Neural cell (in vitro differentiated cells): Measurements from ENCODE around the gene CLEC16A.

ENCODE experiments used
- CTCF ChIP-seq: fragments of 450-650 bp; IDR thresholded peaks from 2 replicates; pipeline ENCODE4 v1.5.1; 2014; ENCODE audit warnings: antibody characterized with exemption, mild to moderate bottlenecking, moderate library complexity; ENCODE audit not compliant: poor library complexity, severe bottlenecking
- EP300 ChIP-seq: fragments of 450-650 bp; conservative IDR thresholded peaks from 2 replicates; pipeline ENCODE4 v1.6.1; 2014; ENCODE audit warnings: antibody characterized with exemption, mild to moderate bottlenecking, moderate library complexity; ENCODE audit not compliant: poor library complexity, severe bottlenecking
- EZH2 ChIP-seq: fragments of 200-600, 300-800 bp; shearing (Covaris generic), sonication (generic); IDR thresholded peaks from 2 replicates; pipeline ENCODE4 v1.6.1; 2014; ENCODE audit warnings: antibody characterized with exemption, low read length, borderline replicate concordance, mild to moderate bottlenecking; ENCODE audit not compliant: insufficient read depth, poor library complexity, severe bottlenecking
- MXI1 ChIP-seq: fragments of 450-650 bp; conservative IDR thresholded peaks from 2 replicates; pipeline ENCODE4 v1.6.1; 2014; ENCODE audit warnings: antibody characterized with exemption, mild to moderate bottlenecking; ENCODE audit not compliant: poor library complexity, severe bottlenecking
- POLR2AphosphoS5 ChIP-seq: IDR thresholded peaks from 2 replicates; pipeline ENCODE4 v1.6.1; 2012
- RAD21 ChIP-seq: fragments of 450-650 bp; conservative IDR thresholded peaks from 2 replicates; pipeline ENCODE4 v1.6.1; 2014; ENCODE audit warnings: antibody characterized with exemption, mild to moderate bottlenecking, moderate library complexity
- REST ChIP-seq: IDR thresholded peaks from 2 replicates; pipeline ENCODE4 v1.6.1; 2012; ENCODE audit warnings: borderline replicate concordance
- SMC3 ChIP-seq: fragments of 450-650 bp; conservative IDR thresholded peaks from 2 replicates; pipeline ENCODE4 v1.6.1; 2014; ENCODE audit warnings: antibody characterized with exemption, mild to moderate bottlenecking, moderate library complexity; ENCODE audit not compliant: poor library complexity
- TAF1 ChIP-seq: IDR thresholded peaks from 2 replicates; pipeline ENCODE4 v1.6.1; 2012; ENCODE audit warnings: low read depth

- TF ChIP-seq CTCF (no peak), EZH2 (no peak), RAD21 (no peak), POLR2AphosphoS5 (no peak), SMC3 (no peak), TAF1 (no peak), EP300 (no peak), MXI1 (no peak), REST (no peak)
Observed at GRCh38 chr16:11138769-11139325, 194.5 kb downstream of the CLEC16A start.
